B cell (primary cell): Measurements from ENCODE around the gene SELP.

Experiments used
- EZH2 ChIP-seq: IDR thresholded peaks from 2 replicates; pipeline ENCODE4 v1.6.1; 2012; ENCODE audit warnings: borderline replicate concordance, low read depth, mild to moderate bottlenecking, moderate library complexity, low read length; ENCODE audit not compliant: insufficient read depth, poor library complexity, severe bottlenecking
- TF ChIP-seq, protein P1 (sequence below): fragments of 200-600 bp; IDR thresholded peaks from one replicate; pipeline ENCODE4 v1.8.0; 2022; ENCODE audit warnings: antibody characterized with exemption, mild to moderate bottlenecking

DNA sequence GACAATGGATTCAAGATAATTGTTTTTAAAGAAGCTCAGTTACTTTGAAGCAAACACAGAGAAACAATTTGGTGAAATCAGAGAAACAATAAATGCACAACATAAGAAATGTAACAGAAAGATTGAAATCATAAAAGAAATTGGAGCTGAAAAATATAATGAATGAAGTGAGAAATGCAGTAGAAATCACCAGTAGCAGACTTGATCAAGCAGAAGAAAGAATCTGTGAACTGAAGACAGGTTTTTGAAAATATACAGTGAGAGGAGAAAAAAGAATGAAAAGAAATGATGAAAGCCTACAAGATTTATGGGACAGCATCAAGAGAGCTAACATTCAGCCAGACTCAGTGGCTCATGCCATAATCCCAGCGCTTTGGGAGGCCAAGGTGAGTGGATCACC lies 4.2 kb upstream of the SELP start:
- TF ChIP-seq, protein P1, sequence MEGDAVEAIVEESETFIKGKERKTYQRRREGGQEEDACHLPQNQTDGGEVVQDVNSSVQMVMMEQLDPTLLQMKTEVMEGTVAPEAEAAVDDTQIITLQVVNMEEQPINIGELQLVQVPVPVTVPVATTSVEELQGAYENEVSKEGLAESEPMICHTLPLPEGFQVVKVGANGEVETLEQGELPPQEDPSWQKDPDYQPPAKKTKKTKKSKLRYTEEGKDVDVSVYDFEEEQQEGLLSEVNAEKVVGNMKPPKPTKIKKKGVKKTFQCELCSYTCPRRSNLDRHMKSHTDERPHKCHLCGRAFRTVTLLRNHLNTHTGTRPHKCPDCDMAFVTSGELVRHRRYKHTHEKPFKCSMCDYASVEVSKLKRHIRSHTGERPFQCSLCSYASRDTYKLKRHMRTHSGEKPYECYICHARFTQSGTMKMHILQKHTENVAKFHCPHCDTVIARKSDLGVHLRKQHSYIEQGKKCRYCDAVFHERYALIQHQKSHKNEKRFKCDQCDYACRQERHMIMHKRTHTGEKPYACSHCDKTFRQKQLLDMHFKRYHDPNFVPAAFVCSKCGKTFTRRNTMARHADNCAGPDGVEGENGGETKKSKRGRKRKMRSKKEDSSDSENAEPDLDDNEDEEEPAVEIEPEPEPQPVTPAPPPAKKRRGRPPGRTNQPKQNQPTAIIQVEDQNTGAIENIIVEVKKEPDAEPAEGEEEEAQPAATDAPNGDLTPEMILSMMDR = no peak
- no peak for TF ChIP-seq EZH2
